Central memory CD8-positive, alpha-beta T cell (primary cell): ENCODE measurements around the gene SEMA5B.

Experiments
- ATAC-seq: fragments of 150-1000 bp; cut with Tn5 transposase; replicated peaks from 2 replicates; pipeline ENCODE4 v1.10.0; 2022; ENCODE audit warnings: mild to moderate bottlenecking, moderate FRiP score, moderate number of reproducible peaks; ENCODE audit not compliant: poor library complexity, severe bottlenecking; ENCODE audit errors: extremely low read depth
- DNase-seq, 2 donors: peaks; one replicate each; pipeline ENCODE4 v3.0.0; 2021; ENCODE audit warnings: low spot score in 2 of 2
- H3K27ac Mint-ChIP-seq: one replicate; pipeline ENCODE4 v1.8.0; 2022; ENCODE audit warnings: low read depth, mild to moderate bottlenecking, moderate library complexity, mixed read lengths
- H3K27me3 Mint-ChIP-seq: one replicate; pipeline ENCODE4 v1.8.0; 2022; ENCODE audit warnings: mixed read lengths
- H3K36me3 Mint-ChIP-seq: one replicate; pipeline ENCODE4 v1.8.0; 2022; ENCODE audit warnings: mild to moderate bottlenecking, moderate library complexity, mixed read lengths; ENCODE audit not compliant: insufficient read depth
- H3K4me1 Mint-ChIP-seq: one replicate; pipeline ENCODE4 v1.8.0; 2022; ENCODE audit warnings: mixed read lengths
- H3K4me3 Mint-ChIP-seq: one replicate; pipeline ENCODE4 v1.8.0; 2022; ENCODE audit warnings: mild to moderate bottlenecking, moderate library complexity, mixed read lengths
- H3K9me3 Mint-ChIP-seq: one replicate; pipeline ENCODE4 v1.8.0; 2022; ENCODE audit warnings: mixed read lengths

Gene SEMA5B

DNA sequence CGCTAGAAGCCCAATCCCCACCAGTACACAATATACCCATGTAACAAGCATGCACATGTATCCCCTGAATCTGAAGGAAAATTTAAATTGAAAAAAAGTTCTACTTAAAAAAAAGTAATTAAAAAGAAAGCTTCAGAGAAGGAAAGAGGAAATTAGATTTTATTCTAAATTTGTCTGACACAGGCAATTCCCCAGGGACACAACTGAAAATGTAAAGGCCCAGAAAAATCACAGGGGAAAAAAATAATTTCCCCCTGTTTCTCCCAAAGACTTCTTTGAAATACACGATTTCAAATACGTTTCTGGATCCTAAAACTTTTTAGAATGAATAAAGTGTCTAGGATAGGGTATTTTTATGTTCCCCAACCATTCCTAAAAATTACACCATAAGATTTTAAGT, 42.9 kb downstream of the SEMA5B start:
- Mint-ChIP-seq H3K36me3 (no peaks in the 10 kb centered on the region), H3K27ac (no peak overlapping the region), H3K27me3 (peaks cover 79% of the 10 kb centered on the region), H3K4me1 (no peaks in the 10 kb centered on the region), H3K4me3 (no peak overlapping the region), H3K9me3 (no peaks in the 10 kb centered on the region)
- DNase-seq (no peak), ATAC-seq (no peak)

DNA sequence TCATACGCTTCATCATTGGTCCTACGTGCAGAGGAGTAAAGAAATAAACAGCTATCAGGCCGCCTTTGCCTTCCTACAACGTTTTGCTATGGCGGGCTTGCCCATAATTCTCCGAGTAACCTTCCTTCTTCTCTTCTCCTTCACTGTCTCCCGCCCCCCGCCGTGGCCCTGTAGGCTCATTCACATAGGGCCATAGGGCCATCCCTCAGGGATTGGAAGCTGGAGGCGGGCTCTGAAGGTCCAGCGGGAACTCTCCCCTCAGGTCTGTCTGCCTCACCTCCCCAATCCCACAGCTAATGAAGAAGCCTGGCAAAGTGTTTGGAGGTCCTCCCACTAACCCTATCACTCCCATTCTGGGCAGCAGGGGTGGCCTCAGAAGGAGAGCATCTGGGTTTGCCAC, 43.6 kb downstream of the SEMA5B start:
- Mint-ChIP-seq H3K36me3 (no peaks in the 10 kb centered on the region), H3K27me3 (peaks cover 73% of the 10 kb centered on the region), H3K9me3 (no peaks in the 10 kb centered on the region), H3K4me3 (no peak overlapping the region), H3K27ac (no peak overlapping the region), H3K4me1 (peaks cover under 1% of the 10 kb centered on the region)
- DNase-seq: no peak
- no peak for ATAC-seq

DNA sequence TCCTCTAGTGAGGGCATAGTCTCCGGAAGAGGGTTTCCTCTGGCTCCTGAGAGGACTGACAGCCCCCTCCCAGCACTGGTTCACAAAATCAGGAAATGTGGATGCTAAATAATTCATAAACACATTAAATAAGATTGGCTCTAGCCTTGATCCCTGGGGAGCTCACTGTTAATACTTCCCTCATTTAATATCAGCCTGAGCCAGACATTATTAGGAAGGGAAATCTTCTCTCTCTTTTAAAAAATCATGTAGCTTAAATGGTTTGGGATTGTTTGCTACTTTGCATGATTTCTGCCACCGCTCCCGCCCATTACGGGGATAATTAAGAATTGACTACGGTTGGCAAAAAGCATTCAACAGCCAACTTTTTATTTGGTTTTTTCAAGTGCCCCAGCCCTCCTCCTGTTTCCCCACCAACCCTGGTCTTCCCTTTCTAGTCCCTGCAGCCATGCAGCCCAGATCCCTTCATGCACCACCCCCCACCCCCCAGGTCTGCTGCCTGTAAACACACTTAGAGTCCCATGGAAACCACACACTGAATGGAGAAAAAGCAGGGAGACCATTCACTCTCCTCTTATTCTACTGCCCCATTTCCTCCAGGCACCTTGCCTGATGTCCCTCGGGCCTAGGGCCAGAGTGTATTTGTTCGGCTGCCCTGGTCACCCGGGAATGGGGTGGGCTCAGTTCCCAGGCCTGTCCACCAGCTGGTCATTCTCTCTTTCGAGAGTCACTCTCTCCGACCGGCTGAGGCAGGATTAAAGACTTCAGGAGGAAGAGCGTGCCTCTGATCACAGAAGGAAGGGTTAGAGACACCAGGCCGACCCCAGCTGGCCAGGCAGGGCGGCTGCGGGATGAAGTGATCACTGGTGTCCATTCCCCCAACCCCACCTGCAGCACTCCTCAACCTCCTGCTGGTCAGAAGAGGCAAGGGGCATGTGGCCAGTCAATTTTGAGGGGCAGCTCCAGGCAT, 45.1 kb downstream of the SEMA5B start:
- H3K27ac Mint-ChIP-seq: no peak overlapping the region
- H3K27me3 Mint-ChIP-seq: peaks cover 58% of the 10 kb centered on the region
- DNase-seq (no peak), ATAC-seq (no peak)
- no peaks in the 10 kb centered on the region for H3K9me3 Mint-ChIP-seq
- H3K4me1 Mint-ChIP-seq: peaks cover 6% of the 10 kb centered on the region
- no peak overlapping the region for H3K4me3 Mint-ChIP-seq
- no peaks in the 10 kb centered on the region for H3K36me3 Mint-ChIP-seq

DNA sequence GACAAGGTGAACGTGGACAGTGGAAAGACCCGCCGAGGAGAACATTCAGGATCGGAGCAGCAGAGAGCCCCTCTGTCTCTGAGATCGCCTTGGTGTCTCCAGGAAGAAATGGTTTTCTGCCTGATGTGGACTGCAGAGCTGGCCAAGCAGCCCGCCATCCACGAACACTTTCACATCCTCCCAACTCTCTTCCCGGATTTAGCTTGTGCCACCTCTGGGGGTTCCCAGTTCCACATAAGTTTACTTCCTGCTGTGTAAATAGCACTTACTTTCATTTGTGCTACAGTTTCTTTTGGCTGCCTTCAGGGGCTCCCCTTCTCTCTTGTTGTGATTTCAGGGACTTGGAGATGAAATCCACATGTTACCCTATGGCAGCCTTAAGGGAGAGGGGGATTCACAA, 48.4 kb downstream of the SEMA5B start:
- Mint-ChIP-seq H3K9me3 (no peaks in the 10 kb centered on the region), H3K27me3 (peaks cover 28% of the 10 kb centered on the region), H3K27ac (no peak overlapping the region), H3K36me3 (peaks cover 2% of the 10 kb centered on the region), H3K4me3 (no peak overlapping the region), H3K4me1 (peaks cover 21% of the 10 kb centered on the region)
- no peak for ATAC-seq
- no peak for DNase-seq

DNA sequence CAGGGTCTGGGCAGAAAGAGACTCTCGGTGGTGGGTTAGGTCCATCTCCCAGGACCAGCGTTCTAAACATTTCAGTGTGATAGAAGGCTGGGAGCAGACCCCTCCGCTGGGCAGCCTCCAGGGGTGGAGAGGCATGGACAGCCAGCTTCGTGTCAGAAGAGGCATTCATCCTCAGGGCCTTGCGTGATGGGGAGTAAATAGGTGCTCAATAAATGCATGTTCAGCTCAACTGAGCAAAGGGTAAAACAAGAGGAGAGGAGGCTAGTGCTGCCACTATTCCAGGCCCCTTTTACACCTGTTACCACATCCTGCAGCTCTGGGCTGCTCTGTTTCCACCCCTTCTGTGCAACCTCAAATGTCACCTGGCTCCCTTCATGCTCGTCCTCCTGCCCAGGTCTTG, 49.0 kb downstream of the SEMA5B start:
- ATAC-seq: no peak
- peaks cover 23% of the 10 kb centered on the region for H3K27me3 Mint-ChIP-seq
- no peaks in the 10 kb centered on the region for H3K9me3 Mint-ChIP-seq
- H3K36me3 Mint-ChIP-seq: peaks cover 2% of the 10 kb centered on the region
- no peak overlapping the region for H3K4me3 Mint-ChIP-seq
- peaks cover 21% of the 10 kb centered on the region for H3K4me1 Mint-ChIP-seq
- DNase-seq: no peak
- no peak overlapping the region for H3K27ac Mint-ChIP-seq

DNA sequence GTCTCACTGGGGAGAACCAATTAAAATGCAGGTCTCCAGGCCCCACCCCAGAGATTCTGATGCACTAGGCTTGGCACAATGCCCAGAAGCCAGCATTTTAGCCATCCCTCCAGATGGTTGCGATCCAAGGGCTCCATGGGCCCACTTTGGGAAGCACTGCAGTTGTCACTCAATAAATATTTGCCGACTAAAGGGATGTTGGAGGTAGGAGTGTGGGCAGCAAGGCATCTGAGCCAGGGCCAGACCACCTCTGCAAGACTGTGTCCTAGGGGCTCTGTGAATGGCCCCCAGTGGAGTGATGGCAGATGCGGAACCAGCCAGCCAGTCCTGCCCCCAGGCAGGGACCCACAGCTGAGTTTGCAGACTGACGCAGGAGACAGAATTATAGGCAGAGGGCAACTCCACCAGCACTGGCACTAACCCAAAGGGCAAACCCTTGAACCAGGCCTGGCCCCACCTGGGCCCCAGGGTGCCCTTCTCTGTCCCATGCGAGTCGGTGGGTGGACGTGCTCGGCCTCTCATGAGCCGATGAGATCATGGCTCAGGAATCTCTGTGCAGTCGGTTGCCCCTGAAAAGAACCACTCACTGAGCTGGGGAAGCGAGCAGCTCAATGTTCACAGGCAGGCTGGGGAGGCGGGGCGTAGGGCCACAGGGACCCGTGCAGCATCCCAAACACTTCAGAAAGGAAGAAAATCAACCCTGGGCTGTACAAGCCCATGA, 49.7 kb downstream of the SEMA5B start:
- peaks cover 23% of the 10 kb centered on the region for H3K27me3 Mint-ChIP-seq
- H3K4me3 Mint-ChIP-seq: no peak overlapping the region
- ATAC-seq (no peak), DNase-seq (no peak)
- no peak overlapping the region for H3K27ac Mint-ChIP-seq
- no peaks in the 10 kb centered on the region for H3K9me3 Mint-ChIP-seq
- H3K4me1 Mint-ChIP-seq: peaks cover 21% of the 10 kb centered on the region
- peaks cover 2% of the 10 kb centered on the region for H3K36me3 Mint-ChIP-seq

DNA sequence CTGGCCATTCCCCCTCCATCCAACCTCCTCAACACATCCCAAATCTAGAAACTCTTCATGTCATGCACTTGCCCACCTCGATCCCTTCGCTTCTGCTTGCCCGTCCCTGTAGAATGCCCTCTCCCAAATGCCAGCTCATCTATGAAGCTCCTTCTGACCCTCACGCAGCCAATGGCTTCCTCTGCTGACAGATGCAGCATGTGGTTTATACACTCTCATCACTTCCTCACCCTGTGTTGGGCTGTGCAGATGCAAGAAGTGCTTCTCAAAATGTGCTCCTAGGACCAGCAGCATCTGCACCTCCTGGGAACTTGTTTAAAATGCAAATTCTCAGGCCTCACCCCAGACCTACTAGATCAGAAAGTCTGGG, 51.7 kb downstream of the SEMA5B start:
- H3K4me1 Mint-ChIP-seq: peaks cover 21% of the 10 kb centered on the region
- peak overlapping the region; percentile 31 for H3K4me3 Mint-ChIP-seq
- no peaks in the 10 kb centered on the region for H3K9me3 Mint-ChIP-seq
- H3K36me3 Mint-ChIP-seq: peaks cover 2% of the 10 kb centered on the region
- H3K27me3 Mint-ChIP-seq: peaks cover 8% of the 10 kb centered on the region
- DNase-seq: no peak
- ATAC-seq: peak; percentile 50
- peak overlapping the region; percentile 13 for H3K27ac Mint-ChIP-seq

DNA sequence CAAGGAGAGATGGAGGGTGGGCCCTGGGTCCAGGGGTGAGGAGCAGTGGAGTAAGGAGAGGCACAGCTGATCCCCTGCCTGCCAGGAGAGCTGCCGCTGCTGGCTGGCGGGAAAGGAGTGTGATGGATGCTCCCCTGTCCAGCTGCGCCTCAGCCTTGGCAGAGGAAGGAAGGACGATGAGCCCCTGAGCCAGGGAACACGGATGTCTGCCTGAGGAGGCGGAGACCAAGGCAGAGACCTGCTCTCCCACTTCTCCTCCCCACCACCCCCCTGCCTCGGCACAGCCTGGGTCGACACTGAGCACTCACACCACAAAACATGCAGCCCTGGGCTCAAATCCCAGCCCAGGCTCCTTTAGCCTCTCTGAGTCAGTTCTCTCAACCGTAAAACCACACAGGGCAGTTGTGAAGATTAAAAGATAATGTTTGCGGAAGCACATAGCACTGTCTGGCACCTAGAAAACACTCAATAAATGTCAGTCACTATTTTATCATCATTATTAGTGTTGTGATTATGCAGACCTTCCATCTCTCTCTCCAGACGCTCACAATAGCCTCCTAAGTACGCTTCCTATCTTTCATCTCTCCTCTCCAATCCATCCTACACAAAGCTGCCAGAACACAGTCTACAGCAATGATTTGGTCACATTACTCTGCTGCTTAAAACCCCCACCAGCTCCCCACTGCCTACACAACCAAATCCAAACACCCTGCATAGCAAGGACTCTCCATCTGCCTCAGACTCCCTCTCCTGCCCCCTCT, 52.2 kb downstream of the SEMA5B start:
- Mint-ChIP-seq H3K4me1 (peaks cover 21% of the 10 kb centered on the region), H3K36me3 (peaks cover 2% of the 10 kb centered on the region), H3K27me3 (peaks cover 8% of the 10 kb centered on the region), H3K9me3 (no peaks in the 10 kb centered on the region), H3K27ac (peak overlapping the region; percentile 50), H3K4me3 (peak overlapping the region; percentile 55)
- DNase-seq: peak in 1 of 2 donors; percentile 11
- peak; percentile 76 for ATAC-seq

DNA sequence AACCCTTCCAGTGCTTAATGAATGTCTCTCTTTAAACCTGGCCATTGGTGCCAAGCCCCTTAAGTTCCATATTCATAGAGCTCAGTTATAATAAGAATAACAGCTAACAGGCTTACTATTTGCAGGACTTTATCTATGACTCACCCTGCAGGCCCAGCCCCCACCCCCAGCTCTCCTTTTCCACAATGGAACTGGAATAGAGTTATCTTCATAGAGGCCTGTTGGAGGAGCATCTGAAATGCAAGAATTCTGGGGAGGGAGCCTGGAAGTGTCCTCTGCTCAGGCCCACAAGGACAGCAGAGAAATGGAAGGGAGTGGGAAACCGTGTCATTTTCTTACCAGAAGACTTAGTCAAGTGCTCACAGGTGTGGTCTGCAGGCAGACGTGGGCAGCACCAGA, 52.8 kb downstream of the SEMA5B start:
- no peak for DNase-seq
- Mint-ChIP-seq H3K4me1 (peaks cover 21% of the 10 kb centered on the region), H3K4me3 (peak overlapping the region; percentile 55), H3K27me3 (peaks cover 8% of the 10 kb centered on the region), H3K9me3 (no peaks in the 10 kb centered on the region), H3K27ac (peak overlapping the region; percentile 50), H3K36me3 (peaks cover 2% of the 10 kb centered on the region)
- ATAC-seq: no peak

DNA sequence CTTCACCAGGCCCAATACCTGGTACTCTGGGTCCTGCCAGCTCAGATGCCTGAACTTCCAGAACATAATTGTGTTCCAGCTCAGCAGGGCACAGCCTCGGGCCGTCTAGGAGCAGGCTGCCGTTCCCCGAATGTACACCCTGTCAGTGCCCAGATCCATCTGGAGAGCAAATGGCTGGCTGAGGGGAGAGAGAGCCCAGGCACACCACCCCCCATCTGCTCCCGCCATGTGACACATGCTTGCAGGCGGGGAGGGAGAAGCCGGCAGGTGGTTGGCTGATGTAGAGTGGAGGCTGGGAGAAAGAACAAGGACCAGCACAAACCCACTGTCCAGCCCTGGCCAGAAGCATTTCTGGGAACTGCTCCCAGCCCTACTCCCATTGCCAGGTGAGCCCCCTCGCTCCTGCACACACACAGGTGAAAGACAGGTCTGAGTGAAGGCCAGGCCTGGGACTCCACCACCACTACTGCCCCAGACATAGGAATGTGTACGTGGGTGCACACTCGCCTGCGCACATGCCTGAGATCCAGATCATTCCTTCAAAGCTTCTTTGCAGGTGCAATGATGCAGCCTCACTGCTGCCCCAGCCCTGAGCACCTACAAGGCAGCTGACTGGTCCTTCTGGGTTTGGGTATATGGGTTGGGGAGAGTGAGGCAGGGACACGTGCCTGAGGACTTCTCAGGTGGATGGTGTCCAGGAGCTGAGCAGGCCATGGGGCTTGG, 53.5 kb downstream of the SEMA5B start:
- Mint-ChIP-seq H3K27me3 (peaks cover 8% of the 10 kb centered on the region), H3K36me3 (peaks cover 2% of the 10 kb centered on the region), H3K27ac (no peak overlapping the region), H3K9me3 (no peaks in the 10 kb centered on the region), H3K4me3 (no peak overlapping the region), H3K4me1 (peaks cover 21% of the 10 kb centered on the region)
- ATAC-seq: no peak
- no peak for DNase-seq

DNA sequence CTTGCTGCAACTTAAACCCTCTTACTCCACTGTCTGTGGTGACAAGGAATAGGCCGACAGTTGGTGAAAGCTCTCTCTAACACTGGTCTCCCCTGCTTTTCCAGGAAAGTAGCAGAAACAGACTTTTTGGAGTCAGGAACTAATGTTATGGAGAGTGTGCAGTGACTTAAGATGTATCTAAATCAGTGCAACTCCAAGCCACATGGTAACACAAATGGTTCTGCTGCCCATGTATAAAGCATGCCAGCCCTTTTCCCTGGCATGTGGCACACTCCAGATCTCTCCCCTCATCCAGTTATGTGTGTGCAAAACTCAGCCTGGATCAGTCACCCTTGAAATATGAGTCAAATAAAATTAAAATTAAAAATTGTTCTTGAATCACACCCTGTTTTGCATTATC, 55.4 kb downstream of the SEMA5B start:
- no peak for ATAC-seq
- Mint-ChIP-seq H3K4me3 (no peak overlapping the region), H3K27me3 (peaks cover 8% of the 10 kb centered on the region), H3K36me3 (peaks cover 2% of the 10 kb centered on the region), H3K4me1 (peaks cover 15% of the 10 kb centered on the region), H3K27ac (no peak overlapping the region), H3K9me3 (no peaks in the 10 kb centered on the region)
- DNase-seq: no peak
